Measurements from ENCODE around the gene FNDC5.

DNA sequence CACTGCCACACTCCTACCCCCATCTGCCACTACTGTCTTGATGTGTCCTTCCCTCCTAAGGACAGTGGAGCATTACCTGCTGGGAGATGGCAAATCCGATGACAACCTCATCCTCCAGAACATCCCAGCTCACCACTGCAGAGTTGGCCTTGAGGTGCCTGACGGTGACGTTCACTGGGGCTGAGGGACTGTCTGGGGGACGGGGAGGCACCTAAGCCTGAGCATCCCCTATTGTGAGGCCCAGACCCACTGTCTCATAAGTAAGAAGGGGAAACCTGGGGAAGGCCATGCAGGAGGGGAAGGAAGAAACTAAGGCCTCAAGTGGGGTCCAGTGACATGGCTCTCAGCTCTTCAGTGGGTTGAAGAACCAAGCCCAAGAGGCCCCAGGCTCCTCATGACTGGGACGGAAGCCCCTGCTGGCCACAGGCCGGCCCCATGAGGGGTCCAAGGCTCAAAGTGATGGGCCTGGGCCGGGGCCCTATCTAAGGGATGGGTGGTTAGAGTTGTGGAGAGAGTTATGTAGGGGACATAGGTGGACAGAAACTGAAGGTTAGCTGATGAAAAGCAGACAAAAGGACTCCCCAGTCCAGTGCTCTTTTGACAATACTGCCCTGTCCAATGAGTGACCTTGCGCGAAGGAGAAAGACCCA, 1.8 kb downstream of the FNDC5 start:
- TF ChIP-seq CSDC2 (CRISPR knock-in tag; IDR thresholded peaks at IDR 0.05): no peak
- TF ChIP-seq GLIS3 (CRISPR knock-in tag; IDR thresholded peaks at IDR 0.05): no peak
- TF ChIP-seq, protein P1, sequence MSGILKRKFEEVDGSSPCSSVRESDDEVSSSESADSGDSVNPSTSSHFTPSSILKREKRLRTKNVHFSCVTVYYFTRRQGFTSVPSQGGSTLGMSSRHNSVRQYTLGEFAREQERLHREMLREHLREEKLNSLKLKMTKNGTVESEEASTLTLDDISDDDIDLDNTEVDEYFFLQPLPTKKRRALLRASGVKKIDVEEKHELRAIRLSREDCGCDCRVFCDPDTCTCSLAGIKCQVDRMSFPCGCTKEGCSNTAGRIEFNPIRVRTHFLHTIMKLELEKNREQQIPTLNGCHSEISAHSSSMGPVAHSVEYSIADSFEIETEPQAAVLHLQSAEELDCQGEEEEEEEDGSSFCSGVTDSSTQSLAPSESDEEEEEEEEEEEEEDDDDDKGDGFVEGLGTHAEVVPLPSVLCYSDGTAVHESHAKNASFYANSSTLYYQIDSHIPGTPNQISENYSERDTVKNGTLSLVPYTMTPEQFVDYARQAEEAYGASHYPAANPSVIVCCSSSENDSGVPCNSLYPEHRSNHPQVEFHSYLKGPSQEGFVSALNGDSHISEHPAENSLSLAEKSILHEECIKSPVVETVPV (CRISPR knock-in tag; IDR thresholded peaks at IDR 0.05): no peak
- TF ChIP-seq ZC3H10 (CRISPR knock-in tag; IDR thresholded peaks at IDR 0.05): no peak
- no peak for TF ChIP-seq ZNF70 (CRISPR knock-in tag; IDR thresholded peaks at IDR 0.05)
- no peak for TF ChIP-seq OSR1 (CRISPR knock-in tag; IDR thresholded peaks at IDR 0.05)
- no peak for TF ChIP-seq SNAI2 (CRISPR knock-in tag; IDR thresholded peaks at IDR 0.05)
- TF ChIP-seq, protein P2, sequence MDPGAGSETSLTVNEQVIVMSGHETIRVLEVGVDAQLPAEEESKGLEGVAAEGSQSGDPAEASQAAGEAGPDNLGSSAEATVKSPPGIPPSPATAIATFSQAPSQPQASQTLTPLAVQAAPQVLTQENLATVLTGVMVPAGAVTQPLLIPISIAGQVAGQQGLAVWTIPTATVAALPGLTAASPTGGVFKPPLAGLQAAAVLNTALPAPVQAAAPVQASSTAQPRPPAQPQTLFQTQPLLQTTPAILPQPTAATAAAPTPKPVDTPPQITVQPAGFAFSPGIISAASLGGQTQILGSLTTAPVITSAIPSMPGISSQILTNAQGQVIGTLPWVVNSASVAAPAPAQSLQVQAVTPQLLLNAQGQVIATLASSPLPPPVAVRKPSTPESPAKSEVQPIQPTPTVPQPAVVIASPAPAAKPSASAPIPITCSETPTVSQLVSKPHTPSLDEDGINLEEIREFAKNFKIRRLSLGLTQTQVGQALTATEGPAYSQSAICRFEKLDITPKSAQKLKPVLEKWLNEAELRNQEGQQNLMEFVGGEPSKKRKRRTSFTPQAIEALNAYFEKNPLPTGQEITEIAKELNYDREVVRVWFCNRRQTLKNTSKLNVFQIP (CRISPR knock-in tag; IDR thresholded peaks at IDR 0.05; ENCODE audit: borderline replicate concordance, low read depth): no peak
- TF ChIP-seq, protein P3, sequence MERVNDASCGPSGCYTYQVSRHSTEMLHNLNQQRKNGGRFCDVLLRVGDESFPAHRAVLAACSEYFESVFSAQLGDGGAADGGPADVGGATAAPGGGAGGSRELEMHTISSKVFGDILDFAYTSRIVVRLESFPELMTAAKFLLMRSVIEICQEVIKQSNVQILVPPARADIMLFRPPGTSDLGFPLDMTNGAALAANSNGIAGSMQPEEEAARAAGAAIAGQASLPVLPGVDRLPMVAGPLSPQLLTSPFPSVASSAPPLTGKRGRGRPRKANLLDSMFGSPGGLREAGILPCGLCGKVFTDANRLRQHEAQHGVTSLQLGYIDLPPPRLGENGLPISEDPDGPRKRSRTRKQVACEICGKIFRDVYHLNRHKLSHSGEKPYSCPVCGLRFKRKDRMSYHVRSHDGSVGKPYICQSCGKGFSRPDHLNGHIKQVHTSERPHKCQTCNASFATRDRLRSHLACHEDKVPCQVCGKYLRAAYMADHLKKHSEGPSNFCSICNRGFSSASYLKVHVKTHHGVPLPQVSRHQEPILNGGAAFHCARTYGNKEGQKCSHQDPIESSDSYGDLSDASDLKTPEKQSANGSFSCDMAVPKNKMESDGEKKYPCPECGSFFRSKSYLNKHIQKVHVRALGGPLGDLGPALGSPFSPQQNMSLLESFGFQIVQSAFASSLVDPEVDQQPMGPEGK (CRISPR knock-in tag; IDR thresholded peaks at IDR 0.05; ENCODE audit: borderline replicate concordance): no peak
- TF ChIP-seq, protein P4, sequence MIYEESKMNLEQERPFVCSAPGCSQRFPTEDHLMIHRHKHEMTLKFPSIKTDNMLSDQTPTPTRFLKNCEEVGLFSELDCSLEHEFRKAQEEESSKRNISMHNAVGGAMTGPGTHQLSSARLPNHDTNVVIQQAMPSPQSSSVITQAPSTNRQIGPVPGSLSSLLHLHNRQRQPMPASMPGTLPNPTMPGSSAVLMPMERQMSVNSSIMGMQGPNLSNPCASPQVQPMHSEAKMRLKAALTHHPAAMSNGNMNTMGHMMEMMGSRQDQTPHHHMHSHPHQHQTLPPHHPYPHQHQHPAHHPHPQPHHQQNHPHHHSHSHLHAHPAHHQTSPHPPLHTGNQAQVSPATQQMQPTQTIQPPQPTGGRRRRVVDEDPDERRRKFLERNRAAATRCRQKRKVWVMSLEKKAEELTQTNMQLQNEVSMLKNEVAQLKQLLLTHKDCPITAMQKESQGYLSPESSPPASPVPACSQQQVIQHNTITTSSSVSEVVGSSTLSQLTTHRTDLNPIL (CRISPR knock-in tag; IDR thresholded peaks at IDR 0.05; ENCODE audit: low read depth): no peak
- TF ChIP-seq ZFP30 (CRISPR knock-in tag; IDR thresholded peaks at IDR 0.05): no peak
- no peak for TF ChIP-seq ZFP3 (CRISPR knock-in tag; IDR thresholded peaks at IDR 0.05)
- TF ChIP-seq RARB (CRISPR knock-in tag; IDR thresholded peaks at IDR 0.05): no peak
